ENCODE measurements around the gene NRXN3.

NRXN3 gene

GRCh38 chr14:79179985-79180384 lies 1009.8 kb downstream of the NRXN3 start:
- no peak for DNase-seq

GRCh38 chr14:79180656-79181055 lies 1010.5 kb downstream of the NRXN3 start:
- DNase-seq: no peak

- DNase-seq: no peak
Observed at GRCh38 chr14:79186523-79186922, 1016.4 kb downstream of the NRXN3 start.

- DNase-seq: no peak
Observed at GRCh38 chr14:79193689-79194477, 1023.7 kb downstream of the NRXN3 start.

- no peak for DNase-seq
Observed at GRCh38 chr14:79196216-79196615, 1026.0 kb downstream of the NRXN3 start.

GRCh38 chr14:79197516-79197915 lies 1027.3 kb downstream of the NRXN3 start:
- DNase-seq: no peak

GRCh38 chr14:79199217-79199616 lies 1029.0 kb downstream of the NRXN3 start:
- DNase-seq: no peak

GRCh38 chr14:79201564-79202207 lies 1031.5 kb downstream of the NRXN3 start:
- DNase-seq: no peak

- no peak for DNase-seq
Observed at GRCh38 chr14:79204591-79204990, 1034.4 kb downstream of the NRXN3 start.

- no peak for DNase-seq
Observed at GRCh38 chr14:79209418-79209817, 1039.2 kb downstream of the NRXN3 start.

- DNase-seq: no peak
Observed at GRCh38 chr14:79225815-79226214, 1055.6 kb downstream of the NRXN3 start.

- DNase-seq: no peak
Observed at GRCh38 chr14:79229383-79229909, 1059.3 kb downstream of the NRXN3 start.

GRCh38 chr14:79242666-79243065 lies 1072.5 kb downstream of the NRXN3 start:
- no peak for DNase-seq

GRCh38 chr14:79246173-79246572 lies 1076.0 kb downstream of the NRXN3 start:
- no peak for DNase-seq

- no peak for DNase-seq
Observed at GRCh38 chr14:79248126-79248525, 1078.0 kb downstream of the NRXN3 start.

- DNase-seq: peak; percentile 41
Observed at GRCh38 chr14:79248771-79249170, 1078.6 kb downstream of the NRXN3 start.

- no peak for DNase-seq
Observed at GRCh38 chr14:79251278-79251677, 1081.1 kb downstream of the NRXN3 start.

- no peak for DNase-seq
Observed at GRCh38 chr14:79253576-79253975, 1083.4 kb downstream of the NRXN3 start.

- DNase-seq: no peak
Observed at GRCh38 chr14:79254069-79254775, 1084.0 kb downstream of the NRXN3 start.

- DNase-seq: peak; percentile 42
Observed at GRCh38 chr14:79256380-79256779, 1086.2 kb downstream of the NRXN3 start.

- DNase-seq: no peak
Observed at GRCh38 chr14:79260406-79260805, 1090.2 kb downstream of the NRXN3 start.

GRCh38 chr14:79265366-79265946 lies 1095.3 kb downstream of the NRXN3 start:
- DNase-seq: no peak

- no peak for DNase-seq
Observed at GRCh38 chr14:79270361-79270760, 1100.2 kb downstream of the NRXN3 start.
